Measurements from ENCODE around the gene RNGTT. TPM values are rescaled to one million over a fixed set of nuclear protein-coding genes. Genes with fewer than 3 reads are reported as not detected.

Gene RNGTT
- total RNA-seq, 4 donors from 2014 or later = 12.2 to 17.5 (median 14.6) TPM

DNA sequence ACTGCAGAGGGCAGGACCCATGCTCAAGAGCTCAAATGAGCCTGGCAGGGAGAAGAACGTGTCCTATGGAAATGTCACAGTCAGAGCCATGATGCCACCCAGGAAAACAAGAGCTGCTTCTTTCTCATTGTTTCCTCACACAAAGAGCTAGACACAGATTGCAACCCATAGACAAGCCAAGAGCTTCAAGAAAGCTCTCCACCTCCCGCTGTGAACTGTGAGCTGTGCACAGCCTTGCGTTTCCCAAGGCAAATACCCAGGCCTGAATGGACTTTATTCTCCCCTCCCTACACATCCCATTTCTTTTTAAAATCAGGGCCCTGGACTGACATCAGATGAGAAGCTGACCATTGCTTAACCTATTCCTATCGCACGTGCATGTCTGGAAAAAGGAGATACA lies 388.8 kb downstream of the RNGTT start:
- Histone ChIP-seq H3K4me1 (no peaks in the 10 kb centered on the region), H3K36me3 (no peaks in the 10 kb centered on the region), H3K4me3 (no peak overlapping the region), H3K27ac (no peak overlapping the region), H3K9me3 (peaks cover 0 to 7% (median 0%) of the 10 kb centered on the region in 3 donors), H3K27me3 (no peaks in the 10 kb centered on the region)
- no peak for ATAC-seq
- WGBS, 2 donors (ENCODE audit: low coverage in 1 of 2) = 75 to 100% methylated on average over 2 to 4 of the region's 5 CpGs
- TF ChIP-seq POLR2A (IDR thresholded peaks at IDR 0.05) (no peak), CTCF (IDR thresholded peaks at IDR 0.05) (no peak), EP300 (IDR thresholded peaks at IDR 0.05) (no peak), POLR2AphosphoS5 (IDR thresholded peaks at IDR 0.05) (no peak)

- Histone ChIP-seq H3K4me3 (no peak overlapping the region), H3K9me3 (peaks cover 0 to 7% (median 0%) of the 10 kb centered on the region in 3 donors), H3K27ac (no peak overlapping the region), H3K27me3 (no peaks in the 10 kb centered on the region), H3K36me3 (no peaks in the 10 kb centered on the region), H3K4me1 (no peaks in the 10 kb centered on the region)
- 98% methylated on average over 4 of the region's 9 CpGs; no CpG with 5 or more reads in 1 of the 2 donors for WGBS, 2 donors (ENCODE audit: low coverage in 1 of 2)
- TF ChIP-seq EP300 (IDR thresholded peaks at IDR 0.05) = no peak
- no peak for TF ChIP-seq POLR2A (IDR thresholded peaks at IDR 0.05)
- TF ChIP-seq CTCF (IDR thresholded peaks at IDR 0.05) = no peak
- TF ChIP-seq POLR2AphosphoS5 (IDR thresholded peaks at IDR 0.05) = no peak
- ATAC-seq = no peak
Observed at GRCh38 chr6:88574031-88574430, 389.4 kb downstream of the RNGTT start.

- peaks cover 0 to 7% (median 0%) of the 10 kb centered on the region in 3 donors for H3K9me3 ChIP-seq
- no peaks in the 10 kb centered on the region for H3K27me3 ChIP-seq
- ATAC-seq = no peak
- TF ChIP-seq POLR2A (IDR thresholded peaks at IDR 0.05) = no peak
- TF ChIP-seq EP300 (IDR thresholded peaks at IDR 0.05) = no peak
- TF ChIP-seq CTCF (IDR thresholded peaks at IDR 0.05) = no peak
- no peak for TF ChIP-seq POLR2AphosphoS5 (IDR thresholded peaks at IDR 0.05)
- H3K4me1 ChIP-seq = no peaks in the 10 kb centered on the region
- H3K36me3 ChIP-seq = no peaks in the 10 kb centered on the region
- WGBS, 2 donors (ENCODE audit: low coverage in 1 of 2) = 67% methylated on average over 3 of the region's 3 CpGs; no CpG with 5 or more reads in 1 of the 2 donors
- no peak overlapping the region for H3K27ac ChIP-seq
- H3K4me3 ChIP-seq = no peak overlapping the region
Observed at GRCh38 chr6:88573561-88573960, 389.9 kb downstream of the RNGTT start.

- no peak for ATAC-seq
- Histone ChIP-seq H3K27ac (no peak overlapping the region), H3K4me1 (no peaks in the 10 kb centered on the region), H3K27me3 (no peaks in the 10 kb centered on the region), H3K9me3 (peaks cover 0 to 7% (median 0%) of the 10 kb centered on the region in 3 donors), H3K4me3 (no peak overlapping the region), H3K36me3 (no peaks in the 10 kb centered on the region)
- 40 to 51% methylated on average over 2 of the region's 3 CpGs for WGBS, 2 donors (ENCODE audit: low coverage in 1 of 2)
- TF ChIP-seq EP300 (IDR thresholded peaks at IDR 0.05) (no peak), POLR2AphosphoS5 (IDR thresholded peaks at IDR 0.05) (no peak), POLR2A (IDR thresholded peaks at IDR 0.05) (no peak), CTCF (IDR thresholded peaks at IDR 0.05) (no peak)
Observed at GRCh38 chr6:88572449-88573139, 390.8 kb downstream of the RNGTT start.

DNA sequence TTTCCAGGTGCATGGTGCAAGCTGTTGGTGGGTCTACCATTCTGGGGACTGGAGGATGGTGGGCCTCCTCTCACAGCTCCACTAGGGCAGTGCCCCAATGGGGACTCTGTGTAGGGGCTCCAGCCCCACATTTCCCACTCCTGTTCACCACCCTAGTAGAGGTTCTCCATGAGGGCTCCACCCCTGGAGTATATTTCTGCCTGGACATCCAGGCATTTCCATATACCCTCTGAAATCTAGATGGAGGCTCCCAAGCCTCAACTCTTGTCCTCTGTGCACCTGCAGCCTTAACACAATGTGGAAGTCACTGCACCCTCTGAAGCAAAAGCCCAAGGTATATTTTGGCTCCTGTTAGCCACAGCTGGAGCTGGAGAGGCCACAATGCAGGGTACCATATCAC lies 393.5 kb downstream of the RNGTT start:
- no peak for TF ChIP-seq EP300 (IDR thresholded peaks at IDR 0.05)
- no peak for TF ChIP-seq POLR2AphosphoS5 (IDR thresholded peaks at IDR 0.05)
- TF ChIP-seq POLR2A (IDR thresholded peaks at IDR 0.05) = no peak
- Histone ChIP-seq H3K27ac (no peak overlapping the region), H3K36me3 (no peaks in the 10 kb centered on the region), H3K27me3 (no peaks in the 10 kb centered on the region), H3K9me3 (peaks cover 0 to 7% (median 0%) of the 10 kb centered on the region in 3 donors), H3K4me3 (no peak overlapping the region), H3K4me1 (no peaks in the 10 kb centered on the region)
- no peak for ATAC-seq
